GM13977 (cell line): ENCODE measurements around the gene FUT8.

Source experiments
- DNase-seq: peaks from one replicate; pipeline ENCODE4 v3.0.0; 2012; ENCODE audit warnings: low spot score
- CTCF ChIP-seq: IDR thresholded peaks from 2 replicates; pipeline ENCODE4 v1.5.1; 2012; ENCODE audit warnings: mild to moderate bottlenecking, control low read depth; ENCODE audit not compliant: insufficient read depth; ENCODE audit errors: extremely low read depth, missing control alignments
- in situ Hi-C: fragments of 300-500 bp; cut with MboI; formaldehyde crosslinking; loops from one replicate; pipeline ENCODE4 v1.12.0; 2022; ENCODE audit warnings: low sequenced_read_pairs, low pct_unique_long_range_greater_than_20kb, mixed read lengths, inconsistent platforms; ENCODE audit not compliant: unreplicated experiment

Gene FUT8

GRCh38 chr14:65751510-65751909 is 339.0 kb downstream of the FUT8 start:
- in situ Hi-C loops = no loop called here
- TF ChIP-seq CTCF = no peak
- no peak for DNase-seq

GRCh38 chr14:65753061-65753460 is 340.5 kb downstream of the FUT8 start:
- in situ Hi-C loops = no loop called here
- no peak for TF ChIP-seq CTCF
- DNase-seq = no peak

GRCh38 chr14:65755331-65755730 is 342.8 kb downstream of the FUT8 start:
- TF ChIP-seq CTCF = no peak
- in situ Hi-C loops = no loop called here
- DNase-seq = no peak

GRCh38 chr14:65756880-65757279 is 344.4 kb downstream of the FUT8 start:
- in situ Hi-C loops = no loop called here
- no peak for DNase-seq
- no peak for TF ChIP-seq CTCF

- DNase-seq = no peak
- TF ChIP-seq CTCF = no peak
- in situ Hi-C loops = no loop called here
These were observed 356.6 kb downstream of the FUT8 start for GRCh38 chr14:65769151-65769550.

GRCh38 chr14:65770681-65771080 is 358.2 kb downstream of the FUT8 start:
- no peak for TF ChIP-seq CTCF
- in situ Hi-C loops = no loop called here
- DNase-seq = no peak

- no peak for TF ChIP-seq CTCF
- in situ Hi-C loops = no loop called here
- DNase-seq = no peak
These were observed 358.7 kb downstream of the FUT8 start for GRCh38 chr14:65771271-65771670.
